Measurements from ENCODE around the gene ZNF568.

The ZNF568 gene

GRCh38 chr19:37007587-37008220 is 91.6 kb downstream of the ZNF568 start:
- peak; percentile 68 for DNase-seq

- DNase-seq: no peak
These were observed 93.7 kb downstream of the ZNF568 start for GRCh38 chr19:37009871-37010270.

GRCh38 chr19:37012093-37012745 is 96.1 kb downstream of the ZNF568 start:
- DNase-seq: no peak

GRCh38 chr19:37014456-37014855 is 98.3 kb downstream of the ZNF568 start:
- no peak for DNase-seq

GRCh38 chr19:37045140-37045539 is 129.0 kb downstream of the ZNF568 start:
- DNase-seq: no peak
